GM21423 (cell line): ENCODE results near the gene THUMPD2.

Source experiments
- ATAC-seq: cut with Tn5 transposase; IDR thresholded peaks from one replicate; pipeline ENCODE4 v1.9.1; 2021; ENCODE audit warnings: mild to moderate bottlenecking, moderate library complexity; ENCODE audit not compliant: unreplicated experiment

Gene THUMPD2

GRCh38 chr2:39720970-39721369, 58.1 kb downstream of the THUMPD2 start:
- ATAC-seq = no peak

GRCh38 chr2:39719317-39719716, 59.7 kb downstream of the THUMPD2 start:
- ATAC-seq = no peak

- no peak for ATAC-seq
Observed at GRCh38 chr2:39718483-39718882, 60.6 kb downstream of the THUMPD2 start.

GRCh38 chr2:39717067-39717466, 62.0 kb downstream of the THUMPD2 start:
- ATAC-seq = no peak

GRCh38 chr2:39715822-39716221, 63.2 kb downstream of the THUMPD2 start:
- ATAC-seq = no peak

- no peak for ATAC-seq
Observed at GRCh38 chr2:39715095-39715494, 64.0 kb downstream of the THUMPD2 start.

- no peak for ATAC-seq
Observed at GRCh38 chr2:39712953-39713352, 66.1 kb downstream of the THUMPD2 start.

GRCh38 chr2:39710807-39711206, 68.3 kb downstream of the THUMPD2 start:
- no peak for ATAC-seq

- no peak for ATAC-seq
Observed at GRCh38 chr2:39708003-39708402, 71.1 kb downstream of the THUMPD2 start.

- no peak for ATAC-seq
Observed at GRCh38 chr2:39706945-39707344, 72.1 kb downstream of the THUMPD2 start.

- ATAC-seq = no peak
Observed at GRCh38 chr2:39706312-39706711, 72.7 kb downstream of the THUMPD2 start.

- ATAC-seq = no peak
Observed at GRCh38 chr2:39705638-39706037, 73.4 kb downstream of the THUMPD2 start.

- ATAC-seq = no peak
Observed at GRCh38 chr2:39704540-39704939, 74.5 kb downstream of the THUMPD2 start.

GRCh38 chr2:39703181-39703872, 75.7 kb downstream of the THUMPD2 start:
- no peak for ATAC-seq

GRCh38 chr2:39701137-39701536, 77.9 kb downstream of the THUMPD2 start:
- no peak for ATAC-seq

GRCh38 chr2:39697454-39697853, 81.6 kb downstream of the THUMPD2 start:
- no peak for ATAC-seq

GRCh38 chr2:39696838-39697237, 82.2 kb downstream of the THUMPD2 start:
- no peak for ATAC-seq

- no peak for ATAC-seq
Observed at GRCh38 chr2:39696101-39696553, 82.9 kb downstream of the THUMPD2 start.

GRCh38 chr2:39693245-39693644, 85.8 kb downstream of the THUMPD2 start:
- no peak for ATAC-seq

GRCh38 chr2:39689876-39690275, 89.2 kb downstream of the THUMPD2 start:
- ATAC-seq = no peak

GRCh38 chr2:39689272-39689841, 89.7 kb downstream of the THUMPD2 start:
- no peak for ATAC-seq

GRCh38 chr2:39688181-39688580, 90.9 kb downstream of the THUMPD2 start:
- no peak for ATAC-seq

- no peak for ATAC-seq
Observed at GRCh38 chr2:39686456-39686855, 92.6 kb downstream of the THUMPD2 start.
